Activated CD4-positive, alpha-beta T cell treated with anti-CD3 and anti-CD28 coated beads, Interleukin-10, Interleukin-2, amounts not matched to agents 100 ng/mL and 50 ng/mL, durations not matched to agents 16 hours and 8 hours (primary cell): ENCODE measurements around the gene KIF1A.
"Not testable (repeated sequence)": the region's sequence is repeated elsewhere in the genome, so short reads cannot be mapped to it uniquely, and the experiment has no call there.

Source experiments
- DNase-seq: peaks from one replicate; pipeline ENCODE4 v3.0.0-alpha.2; 2020

The KIF1A gene

DNA sequence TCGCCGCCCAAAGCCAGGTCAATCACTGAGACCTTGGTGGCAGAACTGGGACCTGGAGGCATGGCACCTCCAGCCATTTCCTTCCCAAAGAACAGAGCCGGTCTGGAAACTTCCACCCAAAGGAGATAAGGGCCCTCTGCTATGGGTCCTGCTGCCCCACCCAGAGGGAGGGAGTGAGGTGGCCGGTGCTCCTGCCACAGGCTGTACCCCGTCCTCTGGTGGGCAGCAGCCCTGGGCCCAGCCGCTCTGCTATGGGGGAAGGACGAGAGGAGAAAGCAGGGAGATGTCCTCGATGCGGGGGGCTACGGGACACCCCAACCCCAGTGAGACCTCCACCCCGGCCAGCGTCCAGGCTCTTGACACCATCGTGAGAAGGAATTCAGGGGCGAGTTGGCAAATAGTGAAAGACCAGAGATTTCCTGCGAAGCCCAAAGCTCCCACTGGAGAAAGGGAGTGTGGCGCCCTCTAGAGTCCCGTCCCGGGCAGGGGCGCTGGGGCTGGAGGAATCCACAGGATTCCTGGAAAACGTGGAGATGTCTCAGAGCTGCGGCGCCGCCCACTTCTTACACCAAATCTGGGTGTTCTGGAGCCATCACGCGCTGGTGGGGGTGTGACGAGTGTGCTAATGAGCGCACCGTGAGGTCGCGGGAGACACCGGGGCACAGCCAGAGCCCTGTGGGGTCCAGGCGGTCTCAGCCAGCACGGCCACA lies 121.0 kb downstream of the KIF1A start:
- DNase-seq, result not testable (repeated sequence)

DNA sequence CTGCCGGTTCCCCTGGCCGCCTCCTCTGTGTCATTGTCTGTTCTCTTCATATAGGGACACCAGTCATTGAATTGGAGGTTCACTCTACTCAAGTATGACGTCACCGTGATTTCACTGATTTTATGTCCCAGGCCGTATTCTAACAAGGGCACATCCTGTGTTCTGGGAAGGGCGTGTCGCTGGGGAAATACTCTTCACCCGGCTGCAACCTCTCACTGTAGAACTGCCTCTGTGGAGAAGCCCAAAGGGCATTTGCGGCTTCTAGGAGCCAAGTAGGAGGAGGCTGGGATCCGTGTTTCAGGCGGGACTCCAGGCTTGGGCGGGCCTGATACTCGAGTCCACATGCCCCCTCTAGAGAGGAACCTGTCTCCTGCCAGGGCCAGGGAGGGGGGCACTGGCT lies 123.5 kb downstream of the KIF1A start:
- not testable (repeated sequence) for DNase-seq

DNA sequence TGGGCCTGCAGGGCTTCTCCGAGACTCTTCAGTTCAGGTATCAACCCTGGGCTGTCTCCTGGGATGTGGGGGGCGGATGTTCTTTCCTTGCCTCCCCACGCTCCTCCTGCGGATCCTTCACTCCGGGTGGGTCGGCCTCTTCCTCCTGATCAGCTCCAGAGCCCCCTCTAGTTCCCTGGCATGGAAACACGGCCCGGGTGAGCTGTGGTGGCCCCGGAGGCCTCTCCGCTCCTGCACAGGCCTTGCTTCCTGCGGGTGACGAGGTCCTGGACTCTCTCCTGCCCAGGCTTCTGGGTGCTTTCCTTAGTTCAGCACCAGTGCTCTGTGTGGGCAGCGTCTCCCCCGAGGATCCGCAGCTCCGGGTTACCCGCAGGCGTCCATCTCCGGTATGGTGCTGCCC lies 124.4 kb downstream of the KIF1A start:
- not testable (repeated sequence) for DNase-seq

DNA sequence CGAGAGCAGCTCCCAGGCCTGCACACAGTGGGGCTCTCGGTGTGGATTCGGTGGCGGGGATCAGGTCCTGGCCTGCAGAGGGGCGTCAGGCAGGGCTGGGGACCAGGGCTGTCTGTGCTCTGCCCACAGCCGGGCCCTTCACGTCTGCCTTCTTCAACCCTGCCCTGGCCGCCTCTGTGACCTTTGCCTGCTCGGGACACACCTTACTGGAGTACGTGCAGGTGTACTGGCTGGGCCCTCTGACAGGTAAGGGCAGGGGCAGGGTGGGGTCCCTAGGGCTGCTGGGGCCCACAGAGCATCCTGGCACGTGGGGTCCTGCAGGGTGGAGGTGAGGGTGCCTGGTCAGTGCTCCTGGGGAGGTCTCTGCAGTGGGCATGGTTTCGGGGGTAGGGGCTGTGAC lies 125.7 kb downstream of the KIF1A start:
- not testable (repeated sequence) for DNase-seq

DNA sequence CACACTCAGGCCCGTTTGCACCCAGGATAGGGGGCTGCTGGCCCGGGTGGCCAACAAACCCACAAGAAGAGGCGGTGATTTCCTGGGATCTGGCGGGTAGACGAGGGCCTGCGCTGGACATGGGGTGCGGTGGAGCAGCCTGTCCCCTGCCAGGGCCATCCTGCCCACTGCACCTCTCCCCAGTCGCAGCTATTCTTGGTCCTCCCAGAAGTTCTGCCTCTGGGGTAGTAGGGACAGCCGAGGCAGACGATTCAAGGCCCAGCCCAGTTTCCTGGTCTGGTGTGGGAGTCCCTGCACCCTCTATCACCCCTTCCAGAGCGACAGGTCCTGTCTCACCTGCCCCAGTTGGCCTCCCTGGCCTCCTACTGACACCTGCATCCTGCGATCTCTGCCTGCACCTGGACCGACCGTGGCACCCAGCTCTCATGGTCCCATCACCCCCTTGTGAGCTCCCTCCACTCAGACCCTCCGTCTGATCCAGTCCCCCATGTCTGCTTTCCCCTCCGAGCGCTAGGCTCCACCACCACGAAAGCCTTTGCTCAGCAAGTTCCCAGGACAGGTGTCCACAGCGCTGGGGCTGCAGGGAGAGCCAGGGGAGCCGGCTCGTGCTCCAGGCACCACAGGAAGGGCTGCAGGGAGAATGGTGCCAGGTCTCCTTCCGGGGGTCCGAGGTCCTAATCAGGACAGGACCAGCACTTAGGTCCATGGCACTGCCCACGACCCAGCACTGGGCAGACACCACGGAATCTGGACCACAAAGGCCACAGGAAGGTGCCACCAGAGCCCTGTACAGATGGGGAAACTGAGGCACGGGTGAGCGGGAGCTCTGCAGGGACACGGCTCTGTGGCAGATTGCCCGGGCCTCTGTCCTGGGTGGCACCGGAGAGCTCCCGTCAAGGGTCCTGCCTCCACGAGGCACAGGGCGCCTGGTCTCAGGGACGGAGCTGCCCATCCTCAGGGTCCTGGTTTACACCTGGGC lies 127.1 kb downstream of the KIF1A start:
- not testable (repeated sequence) for DNase-seq

DNA sequence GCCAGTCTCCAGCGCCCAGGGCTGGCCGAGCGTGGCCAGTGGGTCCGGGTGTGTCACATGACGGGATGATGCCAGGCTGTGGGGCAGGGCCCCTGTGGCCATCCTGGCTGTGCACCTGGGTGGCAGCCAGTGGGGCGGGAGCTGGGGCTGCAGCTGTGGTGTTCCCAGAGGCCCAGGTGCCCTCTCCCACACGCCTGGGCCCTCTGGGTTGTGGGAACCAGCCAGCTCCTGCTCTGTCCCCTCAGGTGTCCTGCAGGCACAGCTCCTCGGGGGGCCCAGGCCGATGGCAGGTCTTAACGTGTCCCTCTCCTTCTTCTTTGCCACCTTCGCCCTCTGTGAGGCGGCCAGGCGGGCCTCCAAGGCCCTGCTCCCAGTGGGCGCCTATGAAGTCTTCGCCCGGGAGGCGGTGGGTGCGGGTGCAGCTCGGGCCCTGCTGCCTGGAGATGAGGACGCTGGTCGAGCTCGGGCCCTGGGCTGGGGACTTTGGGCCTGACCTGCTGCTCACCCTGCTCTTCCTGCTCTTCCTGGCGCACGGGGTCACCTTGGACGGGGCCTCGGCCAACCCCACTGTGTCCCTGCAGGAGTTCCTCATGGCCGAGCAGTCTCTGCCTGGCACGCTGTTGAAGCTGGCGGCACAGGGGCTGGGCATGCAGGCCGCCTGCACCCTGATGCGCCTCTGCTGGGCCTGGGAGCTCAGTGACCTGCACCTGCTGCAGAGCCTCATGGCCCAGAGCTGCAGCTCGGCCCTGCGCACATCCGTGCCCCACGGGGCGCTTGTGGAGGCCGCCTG lies 128.2 kb downstream of the KIF1A start, which contains the start of gene AQP12A:
TSS of gene AQP12A (plus strand) at position 236 of the 790 bp plus-strand sequence. CDS start at position 284, 48 bp downstream.
- not testable (repeated sequence) for DNase-seq

DNA sequence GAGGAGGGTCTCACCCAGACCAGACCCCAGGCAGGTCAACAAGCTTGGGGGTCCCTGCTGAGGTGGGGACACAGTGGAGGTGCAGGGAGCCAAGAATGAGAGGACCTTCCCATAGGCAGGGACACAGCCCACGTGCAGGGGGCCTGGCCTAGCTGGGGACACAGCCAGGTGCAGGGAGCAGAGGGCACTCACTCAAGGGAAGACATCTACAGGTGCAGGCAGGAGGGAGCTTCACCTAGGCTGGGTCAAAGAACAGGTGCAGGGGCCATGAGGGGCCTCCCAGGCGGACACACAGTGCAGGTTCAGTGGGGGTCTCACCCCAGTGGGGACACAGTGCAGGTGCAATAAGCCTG lies 129.0 kb downstream of the KIF1A start:
- not testable (repeated sequence) for DNase-seq

DNA sequence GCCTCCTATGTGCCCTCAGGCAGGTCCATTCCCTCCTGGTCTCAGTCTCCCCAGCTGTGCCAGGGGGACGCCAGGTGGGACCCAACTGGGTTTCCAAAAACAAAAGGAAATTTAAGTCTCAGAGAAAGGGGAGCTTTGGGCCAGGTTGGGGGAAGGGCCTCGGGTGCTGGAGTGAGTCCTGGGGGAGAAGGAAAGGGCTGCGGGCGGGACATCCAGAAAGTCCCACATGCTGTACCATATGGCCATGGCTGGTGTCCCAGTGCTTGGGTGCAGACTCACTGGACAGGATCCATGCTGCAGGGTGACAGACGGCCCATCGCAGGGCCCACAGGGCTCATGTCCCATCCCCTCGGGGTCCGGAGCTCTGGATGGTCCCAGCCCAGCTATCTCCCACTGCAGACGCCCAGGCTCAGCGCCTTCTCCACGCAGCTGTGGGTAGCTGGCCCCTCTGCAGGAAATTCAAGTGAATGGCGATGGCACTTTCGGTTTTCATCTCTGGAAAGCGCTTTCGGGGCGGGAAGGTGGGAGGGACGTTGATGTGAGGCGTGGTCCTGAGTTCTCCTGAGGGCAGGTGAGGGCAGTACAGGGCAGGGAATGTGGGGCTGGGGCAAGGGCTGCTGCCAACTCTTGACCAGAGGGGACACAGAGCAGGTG lies 129.5 kb downstream of the KIF1A start:
- not testable (repeated sequence) for DNase-seq

DNA sequence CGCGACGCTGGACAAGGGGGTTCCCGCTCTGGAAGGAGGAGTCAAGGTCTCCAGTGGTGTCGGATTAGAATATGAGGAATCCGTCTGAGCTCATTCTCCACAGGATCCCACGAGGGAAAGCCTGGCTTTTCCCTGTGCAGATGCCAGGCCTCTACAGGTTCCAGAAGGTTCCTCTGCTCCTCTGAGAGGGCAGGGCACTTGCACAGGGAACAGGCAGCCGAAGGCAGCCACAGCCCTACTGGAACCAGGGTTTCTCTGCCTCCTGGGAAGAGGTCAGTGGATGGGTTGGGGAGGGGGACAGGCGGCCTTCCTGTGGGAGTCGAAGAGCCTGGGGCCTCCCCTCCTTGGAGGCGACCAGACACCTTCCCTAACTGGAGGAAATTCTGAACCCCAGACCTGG lies 130.0 kb downstream of the KIF1A start:
- no peak for DNase-seq

DNA sequence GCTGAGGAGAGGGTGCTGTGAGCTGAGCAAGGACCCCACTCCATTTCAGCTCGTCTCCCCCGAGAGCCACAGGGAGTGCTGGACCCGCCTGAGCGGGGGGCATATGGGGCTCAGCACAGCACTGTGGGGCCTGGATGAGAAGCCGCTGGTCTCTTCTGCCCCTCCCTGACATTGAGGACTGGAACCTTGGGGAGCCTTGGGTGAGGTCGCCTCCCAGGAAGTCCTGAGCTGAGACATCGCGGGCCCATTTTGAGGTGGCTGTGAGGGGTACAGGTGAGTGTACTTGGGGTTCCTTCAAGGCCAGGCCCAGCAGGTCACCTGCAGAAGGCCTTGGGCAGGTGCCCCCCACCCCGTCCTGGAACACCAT lies 131.5 kb downstream of the KIF1A start:
- no peak for DNase-seq

DNA sequence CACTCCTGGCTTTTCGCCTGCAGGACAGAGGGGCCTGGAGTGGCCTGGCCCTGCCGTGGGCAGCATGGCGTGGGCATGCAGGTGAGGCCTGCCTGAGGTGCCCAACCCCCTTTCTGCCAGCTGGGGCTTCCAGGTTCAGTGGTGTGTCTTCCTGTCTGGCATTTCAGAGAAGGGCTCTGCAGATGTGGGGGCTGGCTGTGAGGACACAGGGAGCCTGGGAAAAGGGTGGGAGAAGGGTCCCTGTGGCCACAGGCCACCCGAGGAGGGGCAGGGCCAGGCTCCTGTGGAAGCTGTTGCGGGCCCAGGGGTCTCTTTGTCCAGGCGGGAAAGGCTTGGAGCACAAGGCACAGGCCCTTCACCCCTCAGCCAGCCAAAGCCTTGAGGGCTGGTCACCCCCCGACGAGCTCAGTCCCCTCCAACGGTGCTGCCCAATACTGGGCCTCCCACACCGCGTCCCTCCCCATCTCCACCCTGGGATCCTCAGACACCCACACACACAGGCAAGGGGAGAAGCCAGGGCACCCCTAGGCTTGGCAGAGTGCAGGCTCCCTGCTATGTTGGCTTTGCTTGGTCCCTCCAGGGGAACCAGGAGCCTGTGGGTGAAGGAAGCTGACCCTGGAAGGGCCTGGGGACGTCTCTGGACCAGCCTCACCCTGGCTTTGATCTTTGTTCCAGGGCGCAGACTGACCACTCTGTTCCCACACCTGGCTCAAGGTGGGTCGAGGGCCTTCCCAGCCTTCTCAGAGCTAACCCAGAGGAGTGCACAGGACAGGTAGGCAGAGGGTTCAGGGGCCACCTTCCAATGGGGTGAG lies 132.1 kb downstream of the KIF1A start:
- no peak for DNase-seq

DNA sequence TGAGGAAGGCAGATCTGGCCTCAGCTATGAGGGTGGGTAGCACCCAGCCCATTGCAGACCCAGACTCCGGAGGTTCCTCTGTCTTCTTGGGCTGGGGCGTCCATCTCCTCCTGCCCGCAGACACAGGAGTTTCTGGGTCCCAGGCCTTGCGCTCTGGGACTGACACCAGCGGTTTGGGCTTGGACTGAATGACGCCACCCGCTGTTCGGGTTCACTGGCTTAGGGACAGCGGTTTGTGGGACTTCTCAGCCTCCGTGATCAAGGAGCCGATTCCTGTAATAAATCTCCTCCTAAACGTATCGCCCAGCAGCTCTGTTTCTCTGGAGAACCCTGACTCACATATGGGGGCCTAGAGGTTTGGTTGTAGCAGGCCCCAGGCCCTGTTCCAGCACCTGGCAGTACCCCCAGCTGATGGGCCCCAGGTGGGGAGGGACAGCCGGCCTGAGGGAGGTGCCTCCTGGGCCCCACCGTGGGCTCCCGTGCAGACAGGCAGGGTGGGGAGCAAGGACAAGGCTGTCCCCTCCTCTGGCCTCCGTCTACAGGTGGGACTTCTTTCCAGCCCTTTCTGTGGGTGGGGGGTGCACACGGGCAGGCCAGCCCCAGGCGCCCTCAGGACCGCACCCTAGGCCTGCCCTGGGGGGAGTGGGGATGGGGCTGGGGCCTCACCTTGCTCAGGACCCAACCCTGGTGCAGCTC lies 132.8 kb downstream of the KIF1A start:
- no peak for DNase-seq

DNA sequence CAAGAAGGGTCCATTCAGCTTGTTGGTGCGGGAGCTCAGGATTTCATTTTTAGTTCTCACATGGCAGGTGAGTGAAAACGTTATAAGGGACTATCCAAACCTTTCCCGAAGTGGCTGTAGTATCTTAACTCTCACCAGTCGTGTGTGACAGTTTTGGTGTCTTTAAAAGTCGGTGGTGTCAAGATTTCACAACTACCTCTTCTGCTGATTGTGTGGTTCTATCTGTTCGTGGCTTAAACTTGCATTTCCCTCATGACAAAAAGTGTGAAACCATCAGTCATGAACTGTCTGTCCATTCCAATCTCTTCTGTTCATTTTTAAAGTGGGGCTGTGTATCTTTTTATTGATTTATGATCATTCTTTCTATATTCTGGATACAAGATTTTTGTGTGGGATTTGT lies 133.6 kb downstream of the KIF1A start:
- no peak for DNase-seq

DNA sequence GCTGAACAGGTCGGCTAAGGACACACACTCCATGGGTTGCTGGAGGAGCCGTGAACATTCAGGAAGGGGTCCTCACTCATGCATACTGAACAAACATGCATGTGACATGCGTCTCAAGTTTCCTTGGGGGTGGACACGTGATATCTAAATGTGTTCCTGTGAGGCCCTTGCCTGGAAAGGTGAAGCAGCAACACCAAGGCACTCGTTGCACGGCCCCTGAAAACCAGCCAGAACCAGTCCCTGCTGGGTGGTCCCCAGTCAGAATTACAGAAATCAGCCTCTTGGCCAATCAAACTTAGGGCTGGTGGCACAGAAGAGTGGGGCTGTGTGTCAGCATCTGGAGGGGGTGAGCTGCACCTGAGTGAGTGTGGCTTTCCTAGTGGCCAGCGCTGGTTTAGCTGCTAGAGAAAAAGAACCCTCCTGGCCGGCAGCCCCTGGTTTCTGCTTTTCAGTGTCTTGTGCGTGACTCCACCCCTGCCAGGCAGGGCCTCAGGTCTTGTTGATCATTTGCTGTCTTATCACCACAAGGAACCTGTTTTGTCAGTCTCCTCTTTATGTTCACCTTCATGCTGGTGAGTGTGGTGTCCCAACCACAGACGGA lies 134.1 kb downstream of the KIF1A start:
- no peak for DNase-seq

DNA sequence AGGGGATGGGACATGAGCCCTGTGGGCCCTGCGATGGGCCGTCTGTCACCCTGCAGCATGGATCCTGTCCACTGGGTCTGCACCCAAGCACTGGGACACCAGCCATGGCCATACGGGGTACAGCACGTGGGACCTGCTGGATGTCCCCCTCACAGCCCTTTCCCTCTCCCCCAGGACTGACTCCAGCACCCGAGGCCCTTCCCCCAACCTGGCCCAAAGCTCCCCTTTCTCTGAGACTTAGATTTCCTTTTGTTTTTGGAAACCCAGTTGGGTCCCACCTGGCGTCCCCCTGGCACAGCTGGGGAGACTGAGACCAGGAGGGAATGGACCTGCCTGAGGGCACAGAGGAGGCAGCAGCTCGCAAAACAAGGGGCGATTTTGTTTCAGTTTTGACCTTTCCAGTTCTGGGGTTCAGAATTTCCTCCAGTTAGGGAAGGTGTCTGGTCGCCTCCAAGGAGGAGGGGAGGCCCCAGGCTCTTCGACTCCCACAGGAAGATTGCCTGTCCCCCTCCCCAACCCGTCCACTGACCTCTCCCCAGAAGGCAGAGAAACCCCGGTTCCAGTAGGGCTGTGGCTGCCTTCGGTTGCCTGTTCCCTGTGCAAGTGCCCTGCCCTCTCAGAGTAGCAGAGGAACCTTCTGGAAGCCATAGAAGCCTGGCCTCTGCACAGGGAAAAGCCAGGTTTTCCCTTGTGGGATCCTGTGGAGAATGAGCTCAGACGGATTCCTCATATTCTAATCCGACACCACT lies 135.9 kb downstream of the KIF1A start:
- DNase-seq, result not testable (repeated sequence)

DNA sequence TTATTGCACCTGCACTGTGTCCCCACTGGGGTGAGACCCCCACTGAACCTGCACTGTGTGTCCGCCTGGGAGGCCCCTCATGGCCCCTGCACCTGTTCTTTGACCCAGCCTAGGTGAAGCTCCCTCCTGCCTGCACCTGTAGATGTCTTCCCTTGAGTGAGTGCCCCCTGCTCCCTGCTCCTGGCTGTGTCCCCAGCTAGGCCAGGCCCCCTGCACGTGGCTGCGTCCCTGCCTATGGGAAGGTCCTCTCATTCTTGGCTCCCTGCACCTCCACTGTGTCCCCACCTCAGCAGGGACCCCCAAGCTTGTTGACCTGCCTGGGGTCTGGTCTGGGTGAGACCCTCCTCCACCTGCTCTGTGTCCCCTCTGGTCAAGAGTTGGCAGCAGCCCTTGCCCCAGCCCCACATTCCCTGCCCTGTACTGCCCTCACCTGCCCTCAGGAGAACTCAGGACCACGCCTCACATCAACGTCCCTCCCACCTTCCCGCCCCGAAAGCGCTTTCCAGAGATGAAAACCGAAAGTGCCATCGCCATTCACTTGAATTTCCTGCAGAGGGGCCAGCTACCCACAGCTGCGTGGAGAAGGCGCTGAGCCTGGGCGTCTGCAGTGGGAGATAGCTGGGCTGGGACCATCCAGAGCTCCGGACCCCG lies 136.6 kb downstream of the KIF1A start:
- not testable (repeated sequence) for DNase-seq

DNA sequence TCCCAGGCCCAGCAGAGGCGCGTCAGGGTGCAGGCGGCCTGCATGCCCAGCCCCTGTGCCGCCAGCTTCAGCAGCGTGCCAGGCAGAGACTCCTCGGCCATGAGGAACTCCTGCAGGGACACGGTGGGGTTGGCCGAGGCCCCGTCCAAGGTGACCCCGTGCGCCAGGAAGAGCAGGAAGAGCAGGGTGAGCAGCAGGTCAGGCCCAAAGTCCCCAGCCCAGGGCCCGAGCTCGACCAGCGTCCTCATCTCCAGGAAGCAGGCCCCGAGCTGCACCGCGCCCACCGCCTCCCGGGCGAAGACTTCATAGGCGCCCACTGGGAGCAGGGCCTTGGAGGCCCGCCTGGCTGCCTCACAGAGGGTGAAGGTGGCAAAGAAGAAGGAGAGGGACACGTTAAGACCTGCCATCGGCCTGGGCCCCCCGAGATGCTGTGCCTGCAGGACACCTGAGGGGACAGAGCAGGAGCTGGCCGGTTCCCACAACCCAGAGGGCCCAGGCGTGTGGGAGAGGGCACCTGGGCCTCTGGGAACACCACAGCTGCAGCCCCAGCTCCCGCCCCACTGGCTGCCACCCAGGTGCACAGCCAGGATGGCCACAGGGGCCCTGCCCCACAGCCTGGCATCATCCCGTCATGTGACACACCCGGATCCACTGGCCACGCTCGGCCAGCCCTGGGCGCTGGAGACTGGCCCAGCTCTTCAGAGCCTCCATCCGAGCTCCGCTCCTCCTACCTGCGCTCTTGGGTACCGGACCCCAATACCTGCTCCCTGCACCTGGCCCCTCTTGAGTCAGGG lies 137.4 kb downstream of the KIF1A start, which contains the start of gene AQP12B:
TSS of gene AQP12B (minus strand) at position 455 of the 794 bp plus-strand sequence. CDS start at position 407, 48 bp downstream.
- not testable (repeated sequence) for DNase-seq

DNA sequence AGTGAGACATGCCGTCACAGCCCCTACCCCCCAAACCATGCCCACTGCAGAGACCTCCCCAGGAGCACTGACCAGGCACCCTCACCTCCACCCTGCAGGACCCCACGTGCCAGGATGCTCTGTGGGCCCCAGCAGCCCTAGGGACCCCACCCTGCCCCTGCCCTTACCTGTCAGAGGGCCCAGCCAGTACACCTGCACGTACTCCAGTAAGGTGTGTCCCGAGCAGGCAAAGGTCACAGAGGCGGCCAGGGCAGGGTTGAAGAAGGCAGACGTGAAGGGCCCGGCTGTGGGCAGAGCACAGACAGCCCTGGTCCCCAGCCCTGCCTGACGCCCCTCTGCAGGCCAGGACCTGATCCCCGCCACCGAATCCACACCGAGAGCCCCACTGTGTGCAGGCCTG lies 139.8 kb downstream of the KIF1A start:
- DNase-seq, result not testable (repeated sequence)
